Right lobe of liver (tissue), 4 donors: ENCODE measurements around the gene FLRT1.

Source experiments
- POLR2A ChIP-seq: fragments of 450-650 bp; IDR thresholded peaks from one replicate; pipeline ENCODE4 v1.6.1; 2017; ENCODE audit warnings: antibody characterized with exemption, mild to moderate bottlenecking
- TF ChIP-seq, protein P1 (sequence below), 4 donors: fragments of 200-600 bp in 3 of 4; fragments of 450-650 bp in 1 of 4; IDR thresholded peaks; one replicate each; pipeline versions ENCODE4 v1.5.1 to v1.8.0; 2016 to 2022; ENCODE audit warnings: antibody characterized with exemption in 4 of 4, mild to moderate bottlenecking in 2 of 4
- donor health status: DM: no; HTN: no; CAD: no.
- donor health status: DM: no; HTN: no; CAD: no.
- donor health status: DM: no; HTN: yes; CAD: no.

DNA sequence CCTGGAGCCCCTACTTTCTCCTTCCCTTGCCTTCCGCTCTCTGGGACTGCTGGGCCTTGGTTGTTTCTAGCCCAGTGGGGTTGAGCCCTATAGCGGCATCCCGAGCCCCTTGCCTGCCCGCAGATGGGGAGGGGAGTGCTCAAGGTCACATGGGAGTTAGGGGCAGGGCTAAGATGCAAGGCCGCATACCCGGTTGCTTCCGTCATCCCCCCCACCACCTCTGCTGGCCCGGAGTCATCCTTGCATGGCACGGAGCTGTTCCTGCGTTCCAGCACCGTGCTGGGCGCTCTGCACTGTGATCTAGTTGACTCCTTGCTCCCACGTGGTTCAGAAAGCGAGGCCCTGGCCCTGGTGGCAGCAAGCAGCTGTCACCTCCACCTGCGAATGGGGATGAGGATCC lies 18.0 kb downstream of the FLRT1 start:
- TF ChIP-seq, protein P1, sequence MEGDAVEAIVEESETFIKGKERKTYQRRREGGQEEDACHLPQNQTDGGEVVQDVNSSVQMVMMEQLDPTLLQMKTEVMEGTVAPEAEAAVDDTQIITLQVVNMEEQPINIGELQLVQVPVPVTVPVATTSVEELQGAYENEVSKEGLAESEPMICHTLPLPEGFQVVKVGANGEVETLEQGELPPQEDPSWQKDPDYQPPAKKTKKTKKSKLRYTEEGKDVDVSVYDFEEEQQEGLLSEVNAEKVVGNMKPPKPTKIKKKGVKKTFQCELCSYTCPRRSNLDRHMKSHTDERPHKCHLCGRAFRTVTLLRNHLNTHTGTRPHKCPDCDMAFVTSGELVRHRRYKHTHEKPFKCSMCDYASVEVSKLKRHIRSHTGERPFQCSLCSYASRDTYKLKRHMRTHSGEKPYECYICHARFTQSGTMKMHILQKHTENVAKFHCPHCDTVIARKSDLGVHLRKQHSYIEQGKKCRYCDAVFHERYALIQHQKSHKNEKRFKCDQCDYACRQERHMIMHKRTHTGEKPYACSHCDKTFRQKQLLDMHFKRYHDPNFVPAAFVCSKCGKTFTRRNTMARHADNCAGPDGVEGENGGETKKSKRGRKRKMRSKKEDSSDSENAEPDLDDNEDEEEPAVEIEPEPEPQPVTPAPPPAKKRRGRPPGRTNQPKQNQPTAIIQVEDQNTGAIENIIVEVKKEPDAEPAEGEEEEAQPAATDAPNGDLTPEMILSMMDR (IDR thresholded peaks at IDR 0.05): no peak
- no peak for TF ChIP-seq POLR2A
